Activated naive CD4-positive, alpha-beta T cell treated with anti-CD3 and anti-CD28 coated beads for 36 hours (primary cell): ENCODE data around the gene SLAMF8. TPM values are rescaled to one million over a fixed set of nuclear protein-coding genes. Genes with fewer than 3 reads are reported as not detected.

ENCODE experiments used
- CTCF ChIA-PET: fragments of 350-600 bp; sonication (Branson Sonifier 250); formaldehyde crosslinking; loops from one replicate; lab custom pipeline; 2021; ENCODE audit warnings: antibody characterized with exemption; lab: Charles Lee
- DNase-seq: peaks from one replicate; pipeline ENCODE4 v3.0.0-alpha.2; 2020
- H3K27ac Mint-ChIP-seq: one replicate; pipeline ENCODE4 v1.8.0; 2021; ENCODE audit warnings: mild to moderate bottlenecking, mixed read lengths
- H3K27me3 Mint-ChIP-seq: one replicate; pipeline ENCODE4 v1.8.0; 2021; ENCODE audit warnings: low read depth, mixed read lengths
- H3K36me3 Mint-ChIP-seq: one replicate; pipeline ENCODE4 v1.8.0; 2021; ENCODE audit warnings: low read depth, mixed read lengths
- H3K4me1 Mint-ChIP-seq: one replicate; pipeline ENCODE4 v1.8.0; 2021; ENCODE audit warnings: low read depth, mixed read lengths
- H3K4me3 Mint-ChIP-seq: one replicate; pipeline ENCODE4 v1.8.0; 2021; ENCODE audit warnings: mild to moderate bottlenecking, moderate library complexity, mixed read lengths
- H3K9me3 Mint-ChIP-seq: one replicate; pipeline ENCODE4 v1.8.0; 2021; ENCODE audit warnings: mixed read lengths
- intact Hi-C: fragments of 100-400 bp; cut with micrococcal nuclease; formaldehyde crosslinking; loops from one replicate; pipeline ENCODE4 v1.15.1; 2023
- total RNA-seq, 2 experiments: library from RNA; stranded (reverse); gene quantifications; one replicate each; pipeline ENCODE4 v1.2.3, GENCODE V29; 2021

The SLAMF8 gene
- total RNA-seq, 2 experiments from 2014 or later = 0.19 TPM; not detected in 1

- H3K27me3 Mint-ChIP-seq = no peaks in the 10 kb centered on the region
- intact Hi-C loops = no loop called here
- no peaks in the 10 kb centered on the region for H3K9me3 Mint-ChIP-seq
- DNase-seq = no peak
- H3K4me3 Mint-ChIP-seq = no peak overlapping the region
- H3K27ac Mint-ChIP-seq = no peak overlapping the region
- no peaks in the 10 kb centered on the region for H3K36me3 Mint-ChIP-seq
- CTCF ChIA-PET = interaction anchor here (1.7 kb wide), 1 partner anchor 24 kb away, joined by 5 read pairs; no protein-coding TSS in a partner anchor
- H3K4me1 Mint-ChIP-seq = peaks cover 41% of the 10 kb centered on the region
Measured at GRCh38 chr1:159823406-159823805, 3.3 kb upstream of the SLAMF8 start.

GRCh38 chr1:159825564-159825963 is 1.1 kb upstream of the SLAMF8 start:
- no peak for DNase-seq
- Mint-ChIP-seq H3K27me3 (no peaks in the 10 kb centered on the region), H3K4me3 (no peak overlapping the region), H3K9me3 (no peaks in the 10 kb centered on the region), H3K4me1 (peaks cover 34% of the 10 kb centered on the region), H3K27ac (no peak overlapping the region), H3K36me3 (no peaks in the 10 kb centered on the region)
- CTCF ChIA-PET = interaction anchor here (1.0 to 1.1 kb wide), 2 partner anchors 19 to 25 kb away, joined by 3 to 4 read pairs; no protein-coding TSS in a partner anchor
- intact Hi-C loops = loop anchor here (5.0 kb wide), 1 partner anchor 43 kb away; the partner anchor contains the start of gene DUSP23

GRCh38 chr1:159827102-159827490 is 423 bp downstream of the SLAMF8 start:
- no peaks in the 10 kb centered on the region for H3K9me3 Mint-ChIP-seq
- no peaks in the 10 kb centered on the region for H3K27me3 Mint-ChIP-seq
- no peak overlapping the region for H3K4me3 Mint-ChIP-seq
- intact Hi-C loops = loop anchor here (5.0 kb wide), 1 partner anchor 45 kb away; the partner anchor contains the start of gene DUSP23
- peaks cover 34% of the 10 kb centered on the region for H3K4me1 Mint-ChIP-seq
- DNase-seq = no peak
- no peak overlapping the region for H3K27ac Mint-ChIP-seq
- H3K36me3 Mint-ChIP-seq = no peaks in the 10 kb centered on the region
- CTCF ChIA-PET = interaction anchor here (0.7 to 1.9 kb wide), 3 partner anchors 29 to 65 kb away, joined by 4 to 8 read pairs (median 6); no protein-coding TSS in a partner anchor

GRCh38 chr1:159827549-159827948 is 876 bp downstream of the SLAMF8 start:
- Mint-ChIP-seq H3K9me3 (no peaks in the 10 kb centered on the region), H3K27me3 (no peaks in the 10 kb centered on the region), H3K36me3 (no peaks in the 10 kb centered on the region), H3K27ac (no peak overlapping the region), H3K4me1 (peaks cover 34% of the 10 kb centered on the region), H3K4me3 (no peak overlapping the region)
- no peak for DNase-seq
- intact Hi-C loops = loop anchor here (5.0 kb wide), 1 partner anchor 45 kb away; the partner anchor contains the start of gene DUSP23
- CTCF ChIA-PET = interaction anchor here (0.7 to 1.9 kb wide), 3 partner anchors 29 to 64 kb away, joined by 4 to 8 read pairs (median 6); no protein-coding TSS in a partner anchor

GRCh38 chr1:159828176-159828575 is 1.5 kb downstream of the SLAMF8 start:
- Mint-ChIP-seq H3K36me3 (no peaks in the 10 kb centered on the region), H3K4me3 (no peak overlapping the region), H3K27ac (no peak overlapping the region), H3K27me3 (no peaks in the 10 kb centered on the region), H3K9me3 (no peaks in the 10 kb centered on the region), H3K4me1 (peaks cover 34% of the 10 kb centered on the region)
- intact Hi-C loops = loop anchor here (5.0 kb wide), 1 partner anchor 46 kb away; the partner anchor contains the start of gene DUSP23
- DNase-seq = no peak
- CTCF ChIA-PET = interaction anchor here (1.9 kb wide), 1 partner anchor 30 kb away, joined by 6 read pairs; no protein-coding TSS in a partner anchor

GRCh38 chr1:159828581-159829272 is 2.1 kb downstream of the SLAMF8 start:
- Mint-ChIP-seq H3K9me3 (no peaks in the 10 kb centered on the region), H3K4me3 (no peak overlapping the region), H3K4me1 (peaks cover 34% of the 10 kb centered on the region), H3K36me3 (no peaks in the 10 kb centered on the region), H3K27ac (no peak overlapping the region), H3K27me3 (no peaks in the 10 kb centered on the region)
- no peak for DNase-seq
- CTCF ChIA-PET = no interaction called here
- intact Hi-C loops = loop anchor here (5.0 kb wide), 1 partner anchor 46 kb away; the partner anchor contains the start of gene DUSP23

- no peak for DNase-seq
- H3K4me3 Mint-ChIP-seq = no peak overlapping the region
- H3K4me1 Mint-ChIP-seq = peaks cover 34% of the 10 kb centered on the region
- H3K9me3 Mint-ChIP-seq = no peaks in the 10 kb centered on the region
- H3K27me3 Mint-ChIP-seq = no peaks in the 10 kb centered on the region
- intact Hi-C loops = loop anchor here (5.0 kb wide), 1 partner anchor 47 kb away; the partner anchor contains the start of gene DUSP23
- no peak overlapping the region for H3K27ac Mint-ChIP-seq
- H3K36me3 Mint-ChIP-seq = no peaks in the 10 kb centered on the region
- CTCF ChIA-PET = interaction anchor here (1.3 kb wide), 1 partner anchor 30 kb away, joined by 5 read pairs; no protein-coding TSS in a partner anchor
Measured at GRCh38 chr1:159829273-159829634, 2.6 kb downstream of the SLAMF8 start.

GRCh38 chr1:159829822-159830465 is 3.3 kb downstream of the SLAMF8 start:
- Mint-ChIP-seq H3K4me1 (peaks cover 34% of the 10 kb centered on the region), H3K27ac (no peak overlapping the region), H3K27me3 (no peaks in the 10 kb centered on the region), H3K4me3 (no peak overlapping the region), H3K36me3 (no peaks in the 10 kb centered on the region), H3K9me3 (no peaks in the 10 kb centered on the region)
- DNase-seq = no peak
- CTCF ChIA-PET = interaction anchor here (1.3 kb wide), 1 partner anchor 31 kb away, joined by 5 read pairs; no protein-coding TSS in a partner anchor
- intact Hi-C loops = loop anchor here (5.0 kb wide), 1 partner anchor 48 kb away; the partner anchor contains the start of gene DUSP23

- intact Hi-C loops = no loop called here
- H3K36me3 Mint-ChIP-seq = peaks cover under 1% of the 10 kb centered on the region
- H3K27me3 Mint-ChIP-seq = no peaks in the 10 kb centered on the region
- no peak for DNase-seq
- H3K9me3 Mint-ChIP-seq = no peaks in the 10 kb centered on the region
- no peak overlapping the region for H3K27ac Mint-ChIP-seq
- CTCF ChIA-PET = interaction anchor here (1.3 to 2.0 kb wide), 2 partner anchors 32 kb away, joined by 5 to 14 read pairs; no protein-coding TSS in a partner anchor
- peaks cover 28% of the 10 kb centered on the region for H3K4me1 Mint-ChIP-seq
- no peak overlapping the region for H3K4me3 Mint-ChIP-seq
Measured at GRCh38 chr1:159830722-159831121, 4.0 kb downstream of the SLAMF8 start.

- H3K36me3 Mint-ChIP-seq = peaks cover 3% of the 10 kb centered on the region
- no peak overlapping the region for H3K4me3 Mint-ChIP-seq
- intact Hi-C loops = no loop called here
- DNase-seq = no peak
- CTCF ChIA-PET = interaction anchor here (1.0 to 2.0 kb wide), 4 partner anchors 13 to 176 kb away, joined by 3 to 14 read pairs (median 4); no protein-coding TSS in a partner anchor
- H3K27ac Mint-ChIP-seq = no peak overlapping the region
- H3K27me3 Mint-ChIP-seq = no peaks in the 10 kb centered on the region
- no peaks in the 10 kb centered on the region for H3K9me3 Mint-ChIP-seq
- peaks cover 20% of the 10 kb centered on the region for H3K4me1 Mint-ChIP-seq
Measured at GRCh38 chr1:159831412-159832141, 4.9 kb downstream of the SLAMF8 start.

GRCh38 chr1:159832309-159832708 is 5.6 kb downstream of the SLAMF8 start:
- H3K27ac Mint-ChIP-seq = no peak overlapping the region
- CTCF ChIA-PET = interaction anchor here (1.0 to 2.0 kb wide), 4 partner anchors 13 to 175 kb away, joined by 3 to 14 read pairs (median 4); no protein-coding TSS in a partner anchor

More at GRCh38 chr1:159832309-159832708, 5.6 kb downstream of the SLAMF8 start:
- Mint-ChIP-seq H3K9me3 (no peaks in the 10 kb centered on the region), H3K4me1 (peaks cover 12% of the 10 kb centered on the region), H3K27me3 (no peaks in the 10 kb centered on the region), H3K4me3 (no peak overlapping the region), H3K36me3 (peaks cover 3% of the 10 kb centered on the region)
- no peak for DNase-seq
- intact Hi-C loops = no loop called here
